ENCODE results near the gene LDB2. TPM values are rescaled to one million over a fixed set of nuclear protein-coding genes. Genes with fewer than 3 reads are reported as not detected.

Gene LDB2
- polyA plus RNA-seq, 2 of the 4 experiments (the other 2 are of a cell fraction), result not detected

DNA sequence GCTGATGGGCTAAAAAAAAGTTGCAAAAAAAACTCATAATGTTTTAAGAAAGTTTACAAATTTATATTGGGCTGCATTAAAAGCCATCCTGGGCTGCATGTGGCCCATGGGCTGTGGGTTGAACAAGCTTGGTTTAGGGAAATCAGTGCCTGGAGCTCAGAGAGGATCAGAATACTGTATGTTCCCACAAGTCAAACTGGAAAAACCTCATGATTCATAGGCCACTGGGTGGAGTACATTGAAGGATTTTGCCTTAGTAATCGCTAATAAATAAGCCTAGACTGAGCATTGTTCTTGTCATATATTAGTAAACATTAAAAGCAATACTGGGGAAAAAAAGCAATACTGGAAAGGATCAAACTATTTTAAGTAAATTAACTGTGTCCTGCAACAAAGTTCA, 425.9 kb downstream of the LDB2 start:
- ChIA-PET POLR2A (no interaction called here), CTCF (no interaction called here)
- DNase-seq (ENCODE audit: low read depth in 1 of 2, low spot score in 1 of 2), result no peak
- no peak for FAIRE-seq
- H3K4me1 ChIP-seq, result no peaks in the 10 kb centered on the region
- ATAC-seq, result no peak
- TF ChIP-seq MYC (IDR thresholded peaks at IDR 0.05; ENCODE audit: borderline replicate concordance, low read length), result no peak
- TF ChIP-seq RARB (CRISPR knock-in tag; IDR thresholded peaks at IDR 0.05), result no peak
- no peak for TF ChIP-seq E2F6 (IDR thresholded peaks at IDR 0.05; ENCODE audit: borderline replicate concordance, low read depth)
- no peak for TF ChIP-seq HDAC2 (IDR thresholded peaks at IDR 0.05)
- TF ChIP-seq FOSB (CRISPR knock-in tag; IDR thresholded peaks at IDR 0.05), result no peak
- TF ChIP-seq ZSCAN20 (CRISPR knock-in tag; IDR thresholded peaks at IDR 0.05), result no peak
- no peak for TF ChIP-seq RNF2 (IDR thresholded peaks at IDR 0.05; ENCODE audit: borderline replicate concordance, low read depth)
- no peak for TF ChIP-seq EP300 (IDR thresholded peaks at IDR 0.05)
- no peak for TF ChIP-seq NPAS2 (CRISPR knock-in tag; IDR thresholded peaks at IDR 0.05; ENCODE audit: borderline replicate concordance)
- TF ChIP-seq JUNB (IDR thresholded peaks at IDR 0.05), result no peak
- no peak for TF ChIP-seq GATA3 (IDR thresholded peaks at IDR 0.05; ENCODE audit: borderline replicate concordance)
- no peak for TF ChIP-seq CBX2 (IDR thresholded peaks at IDR 0.05; ENCODE audit: borderline replicate concordance, low read depth)
- no peak for TF ChIP-seq EHF (CRISPR knock-in tag; IDR thresholded peaks at IDR 0.05)
- no peak for TF ChIP-seq ZNF302 (CRISPR knock-in tag; IDR thresholded peaks at IDR 0.05)
- no peak for TF ChIP-seq SREBF2 (IDR thresholded peaks at IDR 0.05)
- no peak for TF ChIP-seq MAZ (IDR thresholded peaks at IDR 0.05; ENCODE audit: borderline replicate concordance, low read depth, low read length)
- no peak for TF ChIP-seq POLR2A (IDR thresholded peaks at IDR 0.05; ENCODE audit: low read length)
- no peak overlapping the region for H3K4me3 ChIP-seq
- 0% methylated on average over 1 of the region's 1 CpG for WGBS (ENCODE audit: missing lambda C conversion rate)
- H3K9me3 ChIP-seq, result no peaks in the 10 kb centered on the region
- H3K27ac ChIP-seq, result no peak overlapping the region
- H3K4me2 ChIP-seq, result no peak overlapping the region

GRCh38 chr4:16467061-16467460, 431.4 kb downstream of the LDB2 start:
- no peak overlapping the region for H3K4me3 ChIP-seq
- H3K27ac ChIP-seq, result no peak overlapping the region
- WGBS (ENCODE audit: missing lambda C conversion rate), result 0% methylated on average over 2 of the region's 2 CpGs
- H3K9me3 ChIP-seq, result no peaks in the 10 kb centered on the region
- no peak overlapping the region for H3K4me2 ChIP-seq
- no peaks in the 10 kb centered on the region for H3K4me1 ChIP-seq
- ChIA-PET CTCF (no interaction called here), POLR2A (no interaction called here)
- ATAC-seq (no peak), DNase-seq (ENCODE audit: low read depth in 1 of 2, low spot score in 1 of 2) (no peak), FAIRE-seq (no peak)
- TF ChIP-seq KDM1A (IDR thresholded peaks at IDR 0.05; ENCODE audit: low read depth) (no peak), RAD21 (conservative IDR thresholded peaks at IDR 0.05 in 1 of 2, IDR thresholded peaks at IDR 0.05 in 1 of 2) (no peak), NPAS2 (CRISPR knock-in tag; IDR thresholded peaks at IDR 0.05; ENCODE audit: borderline replicate concordance) (no peak), TFCP2L1 (CRISPR knock-in tag; IDR thresholded peaks at IDR 0.05) (no peak), MAZ (IDR thresholded peaks at IDR 0.05; ENCODE audit: borderline replicate concordance, low read depth, low read length) (no peak), JUNB (IDR thresholded peaks at IDR 0.05) (no peak), CEBPB (IDR thresholded peaks at IDR 0.05) (no peak), E2F6 (IDR thresholded peaks at IDR 0.05; ENCODE audit: borderline replicate concordance, low read depth) (no peak), ZNF302 (CRISPR knock-in tag; IDR thresholded peaks at IDR 0.05) (no peak), HOXA7 (CRISPR knock-in tag; IDR thresholded peaks at IDR 0.05) (no peak), MYC (IDR thresholded peaks at IDR 0.05; ENCODE audit: borderline replicate concordance, low read length) (no peak)

DNA sequence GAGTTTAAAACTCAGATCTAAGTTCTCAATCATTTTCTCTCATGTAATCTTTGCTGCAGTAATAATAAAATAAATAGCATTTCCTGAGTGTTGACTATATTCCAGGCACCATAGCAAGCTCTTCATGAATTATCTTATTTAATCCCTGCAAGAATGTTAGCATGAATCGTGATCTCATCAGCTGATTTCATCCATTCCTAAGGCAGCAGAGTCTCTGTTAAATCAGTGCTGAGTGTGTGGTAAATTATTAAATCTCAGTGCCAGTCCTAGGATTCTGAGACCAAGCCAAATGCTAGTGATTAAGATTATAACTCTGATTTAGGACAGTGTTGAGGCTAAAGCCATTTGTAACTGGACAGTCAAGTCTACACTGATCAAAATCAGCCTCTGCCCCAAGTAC, 431.9 kb downstream of the LDB2 start:
- TF ChIP-seq HOXB13 (CRISPR knock-in tag; IDR thresholded peaks at IDR 0.05; ENCODE audit: low read depth) (no peak), CBX2 (IDR thresholded peaks at IDR 0.05; ENCODE audit: borderline replicate concordance, low read depth) (no peak), TFCP2L1 (CRISPR knock-in tag; IDR thresholded peaks at IDR 0.05) (no peak), SREBF2 (IDR thresholded peaks at IDR 0.05) (no peak), CHD2 (IDR thresholded peaks at IDR 0.05; ENCODE audit: low read length, partially characterized antibody) (no peak)
- TF ChIP-seq, protein P1, sequence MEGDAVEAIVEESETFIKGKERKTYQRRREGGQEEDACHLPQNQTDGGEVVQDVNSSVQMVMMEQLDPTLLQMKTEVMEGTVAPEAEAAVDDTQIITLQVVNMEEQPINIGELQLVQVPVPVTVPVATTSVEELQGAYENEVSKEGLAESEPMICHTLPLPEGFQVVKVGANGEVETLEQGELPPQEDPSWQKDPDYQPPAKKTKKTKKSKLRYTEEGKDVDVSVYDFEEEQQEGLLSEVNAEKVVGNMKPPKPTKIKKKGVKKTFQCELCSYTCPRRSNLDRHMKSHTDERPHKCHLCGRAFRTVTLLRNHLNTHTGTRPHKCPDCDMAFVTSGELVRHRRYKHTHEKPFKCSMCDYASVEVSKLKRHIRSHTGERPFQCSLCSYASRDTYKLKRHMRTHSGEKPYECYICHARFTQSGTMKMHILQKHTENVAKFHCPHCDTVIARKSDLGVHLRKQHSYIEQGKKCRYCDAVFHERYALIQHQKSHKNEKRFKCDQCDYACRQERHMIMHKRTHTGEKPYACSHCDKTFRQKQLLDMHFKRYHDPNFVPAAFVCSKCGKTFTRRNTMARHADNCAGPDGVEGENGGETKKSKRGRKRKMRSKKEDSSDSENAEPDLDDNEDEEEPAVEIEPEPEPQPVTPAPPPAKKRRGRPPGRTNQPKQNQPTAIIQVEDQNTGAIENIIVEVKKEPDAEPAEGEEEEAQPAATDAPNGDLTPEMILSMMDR (IDR thresholded peaks at IDR 0.05), result no peak
- TF ChIP-seq, protein P2, sequence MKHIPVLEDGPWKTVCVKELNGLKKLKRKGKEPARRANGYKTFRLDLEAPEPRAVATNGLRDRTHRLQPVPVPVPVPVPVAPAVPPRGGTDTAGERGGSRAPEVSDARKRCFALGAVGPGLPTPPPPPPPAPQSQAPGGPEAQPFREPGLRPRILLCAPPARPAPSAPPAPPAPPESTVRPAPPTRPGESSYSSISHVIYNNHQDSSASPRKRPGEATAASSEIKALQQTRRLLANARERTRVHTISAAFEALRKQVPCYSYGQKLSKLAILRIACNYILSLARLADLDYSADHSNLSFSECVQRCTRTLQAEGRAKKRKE (CRISPR knock-in tag; IDR thresholded peaks at IDR 0.05; ENCODE audit: low read depth), result no peak
- DNase-seq (ENCODE audit: low read depth in 1 of 2, low spot score in 1 of 2), result no peak
- 5% methylated on average over 1 of the region's 1 CpG for WGBS (ENCODE audit: missing lambda C conversion rate)
- H3K4me1 ChIP-seq, result no peaks in the 10 kb centered on the region
- H3K4me2 ChIP-seq, result no peak overlapping the region
- no peak for ATAC-seq
- H3K27ac ChIP-seq, result no peak overlapping the region
- POLR2A ChIA-PET, result no interaction called here
- FAIRE-seq, result no peak
- H3K4me3 ChIP-seq, result no peak overlapping the region
- CTCF ChIA-PET, result no interaction called here
- H3K9me3 ChIP-seq, result no peaks in the 10 kb centered on the region

Measured in A549 (cell line).